Activated CD8-positive, alpha-beta memory T cell treated with anti-CD3 and anti-CD28 coated beads for 1 hour (primary cell): ENCODE measurements around the gene FAF1.

ENCODE experiments used
- DNase-seq, 2 donors: peaks; one replicate each; pipeline ENCODE4 v3.0.0-alpha.2; 2020; ENCODE audit warnings: low read depth in 1 of 2; ENCODE audit errors: extremely low read depth in 1 of 2

The FAF1 gene

DNA sequence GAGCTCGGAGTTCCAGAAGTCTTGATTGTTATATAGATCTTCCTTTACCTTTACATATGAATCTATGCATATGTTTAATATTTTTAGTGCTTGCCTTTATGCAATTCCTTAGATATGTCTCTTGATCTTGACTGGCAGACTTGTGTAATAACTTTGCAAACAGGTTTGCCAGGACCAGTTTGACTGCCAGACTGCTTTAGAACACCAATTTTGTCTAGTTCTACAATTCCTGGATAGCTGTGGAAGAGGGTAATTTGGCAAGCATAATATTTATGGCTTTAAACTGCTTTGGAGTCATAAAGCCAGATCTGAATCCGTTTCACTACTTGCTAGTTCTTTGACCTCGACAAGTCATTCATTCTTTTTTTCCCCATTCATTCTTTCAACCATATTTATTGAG is 250.0 kb downstream of the FAF1 start:
- DNase-seq: no peak

GRCh38 chr1:50707824-50708223 is 252.2 kb downstream of the FAF1 start:
- DNase-seq: no peak

DNA sequence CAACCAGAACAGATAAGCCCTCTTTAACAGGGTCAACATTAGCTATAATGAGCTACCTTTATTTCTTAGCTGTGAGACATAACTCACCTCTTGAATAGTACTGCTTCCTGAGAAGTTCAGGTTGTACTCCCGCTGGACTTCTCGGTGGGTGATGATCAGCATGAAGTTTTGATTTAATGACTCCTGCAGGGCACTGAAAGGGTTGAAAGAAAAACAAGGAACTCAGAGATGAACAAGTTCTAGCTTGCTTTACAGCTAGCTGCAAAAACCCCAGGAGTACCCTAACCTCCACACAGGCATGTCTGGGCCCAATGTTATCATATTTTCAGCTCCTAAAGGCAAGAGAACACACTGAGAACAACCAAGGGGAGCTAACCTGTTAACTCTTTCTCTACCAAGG is 254.4 kb downstream of the FAF1 start:
- no peak for DNase-seq

DNA sequence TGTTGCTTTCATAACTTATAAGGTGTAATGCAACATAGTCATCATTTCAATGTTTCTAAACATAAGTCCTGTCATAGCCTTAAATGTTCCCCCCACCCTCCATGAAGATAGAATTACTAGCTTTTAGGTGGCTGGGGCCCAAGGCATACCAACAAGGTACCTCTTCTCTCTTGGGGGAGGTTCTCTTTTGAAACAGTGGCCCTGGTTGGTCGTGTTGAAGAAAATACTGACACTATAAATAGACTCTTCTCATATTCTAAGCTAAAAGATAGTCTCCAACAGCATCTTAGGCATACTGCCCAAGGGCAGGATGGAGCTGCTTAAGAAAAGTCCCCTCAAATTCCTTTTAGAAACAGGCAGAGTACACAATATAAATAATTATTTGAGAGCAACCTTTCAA is 255.0 kb downstream of the FAF1 start:
- no peak for DNase-seq

- DNase-seq: no peak
These were observed 255.9 kb downstream of the FAF1 start for GRCh38 chr1:50704126-50704525.

- DNase-seq: no peak
These were observed 256.8 kb downstream of the FAF1 start for GRCh38 chr1:50703240-50703639.

- DNase-seq: no peak
These were observed 257.7 kb downstream of the FAF1 start for GRCh38 chr1:50702395-50702794.

DNA sequence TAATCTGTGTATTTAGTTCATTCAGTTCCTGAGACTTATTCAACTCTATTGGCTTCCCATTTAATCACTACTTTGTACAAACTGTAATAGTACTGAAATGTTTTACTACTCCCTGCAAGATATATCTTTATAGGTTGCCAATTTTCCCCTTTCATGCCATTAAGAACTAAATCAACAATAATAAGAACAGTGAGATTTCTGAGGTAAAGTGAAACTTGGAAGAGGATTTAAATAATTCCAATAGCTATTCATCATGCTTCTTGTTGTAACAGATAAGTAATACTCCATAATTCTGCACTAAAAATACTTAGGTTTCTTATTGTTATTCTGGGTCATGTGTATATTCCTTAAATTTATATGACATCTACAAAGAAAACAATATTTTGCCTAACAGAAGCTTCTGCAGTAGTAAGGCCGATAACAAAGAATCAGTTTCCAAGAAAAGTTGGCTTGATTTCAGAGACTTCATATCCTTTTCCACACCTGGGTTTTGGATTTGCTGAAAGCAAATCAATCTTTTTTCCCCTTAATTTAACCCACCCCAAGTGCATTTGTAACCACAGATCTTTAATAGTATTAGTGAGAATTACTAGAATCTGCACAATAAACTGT is 258.3 kb downstream of the FAF1 start:
- DNase-seq: no peak

DNA sequence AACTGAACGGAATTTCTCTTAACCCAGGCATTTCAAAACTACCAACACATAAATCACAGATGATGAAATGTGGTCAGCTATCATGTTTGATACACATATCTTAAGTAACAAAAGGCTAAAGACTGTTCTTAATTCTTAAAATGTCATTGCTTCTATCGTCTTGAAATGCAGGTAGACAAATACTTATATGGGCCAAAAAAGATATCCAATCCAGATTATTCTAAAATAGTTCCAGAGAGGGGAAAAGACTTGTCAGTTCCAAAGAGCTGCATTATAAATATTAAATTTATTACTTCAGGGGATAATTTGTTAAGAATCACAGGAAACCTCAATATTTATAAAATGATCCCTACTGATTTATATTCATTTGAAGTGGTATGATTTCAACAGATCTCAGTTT is 259.4 kb downstream of the FAF1 start:
- no peak for DNase-seq

GRCh38 chr1:50700214-50700613 is 259.9 kb downstream of the FAF1 start:
- DNase-seq: no peak

GRCh38 chr1:50699795-50700194 is 260.3 kb downstream of the FAF1 start:
- no peak for DNase-seq

DNA sequence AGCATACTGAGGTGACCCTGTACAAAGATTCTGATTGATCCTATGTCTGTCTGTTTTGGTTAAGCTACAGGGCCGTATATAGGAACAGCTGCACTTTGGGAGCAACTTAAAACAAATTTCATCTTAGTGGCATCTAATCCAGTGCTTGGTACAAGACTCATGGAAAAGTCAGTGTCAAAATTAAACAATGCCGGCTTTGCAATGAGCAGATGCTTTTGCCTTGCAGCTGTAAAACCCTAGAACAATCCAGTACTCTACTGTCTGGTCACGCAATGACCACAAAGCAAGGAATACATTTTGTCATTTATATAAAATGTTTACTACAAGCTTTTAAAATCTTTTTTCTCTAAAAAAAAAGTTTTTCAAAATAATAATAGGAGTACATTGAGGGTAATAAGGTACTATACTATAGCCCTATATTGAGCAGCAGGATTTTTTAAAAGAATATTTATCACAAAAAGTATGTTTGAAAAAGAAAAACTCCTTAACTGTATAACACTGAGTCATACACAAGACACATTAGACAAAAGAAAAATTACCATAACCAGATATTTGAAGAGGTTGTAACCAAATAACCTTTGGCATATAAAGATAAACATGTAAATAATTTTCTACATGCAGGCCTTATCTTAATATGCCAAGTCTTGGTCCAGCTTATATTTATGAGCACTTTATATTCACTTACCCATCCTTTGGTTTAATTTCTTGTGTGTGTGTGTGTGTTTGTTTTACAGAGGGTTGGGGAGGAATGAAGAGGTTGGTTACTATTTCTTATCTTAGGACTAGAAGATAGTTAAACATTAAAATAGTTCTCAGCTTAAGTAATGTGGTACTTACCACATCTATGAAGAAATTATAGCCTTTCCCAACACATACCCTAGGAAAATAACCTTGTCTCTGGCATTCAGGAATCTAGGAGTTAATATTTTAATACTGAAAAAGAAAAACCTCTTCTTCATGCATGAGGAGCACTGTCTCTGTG is 262.3 kb downstream of the FAF1 start:
- DNase-seq: no peak

DNA sequence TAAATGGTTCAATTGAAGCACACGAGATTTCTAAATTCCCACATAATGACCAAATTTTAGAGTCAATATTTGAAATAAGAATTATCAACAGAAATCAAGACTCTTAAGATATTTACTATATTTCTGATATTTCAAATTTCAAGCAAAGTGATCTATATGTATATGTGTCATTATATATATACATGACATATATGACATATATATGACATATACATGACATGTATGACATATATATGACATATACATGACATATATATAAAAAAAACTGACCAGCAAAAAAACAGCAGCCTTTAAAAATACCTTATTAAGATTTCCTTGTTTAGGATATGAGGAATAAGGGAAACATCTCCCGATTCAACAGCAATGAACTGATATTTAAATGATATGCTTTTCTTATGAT is 266.2 kb downstream of the FAF1 start:
- no peak for DNase-seq

GRCh38 chr1:50684185-50684584 is 275.9 kb downstream of the FAF1 start:
- no peak for DNase-seq

DNA sequence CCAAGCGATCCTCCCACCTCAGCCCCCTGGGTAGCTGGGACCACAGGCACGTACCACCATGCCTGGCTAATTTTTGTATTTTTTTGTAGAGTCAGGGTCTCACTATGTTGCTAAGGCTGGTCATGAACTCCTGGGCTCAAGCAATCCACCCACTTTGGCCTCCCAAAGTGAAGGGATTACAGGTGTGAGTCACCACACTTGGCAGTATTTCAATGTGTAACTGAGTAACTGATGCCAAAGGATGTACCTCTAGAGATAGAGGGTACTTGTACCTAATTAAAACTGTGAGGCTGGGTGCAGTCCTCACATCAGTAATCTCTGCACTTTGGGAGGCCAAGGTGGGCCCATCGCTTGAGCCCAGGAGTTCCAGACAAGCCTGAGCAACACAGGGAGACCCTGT is 278.1 kb downstream of the FAF1 start:
- DNase-seq: no peak

GRCh38 chr1:50667710-50668356 is 292.2 kb downstream of the FAF1 start:
- no peak for DNase-seq

GRCh38 chr1:50667272-50667671 is 292.8 kb downstream of the FAF1 start:
- DNase-seq: no peak

DNA sequence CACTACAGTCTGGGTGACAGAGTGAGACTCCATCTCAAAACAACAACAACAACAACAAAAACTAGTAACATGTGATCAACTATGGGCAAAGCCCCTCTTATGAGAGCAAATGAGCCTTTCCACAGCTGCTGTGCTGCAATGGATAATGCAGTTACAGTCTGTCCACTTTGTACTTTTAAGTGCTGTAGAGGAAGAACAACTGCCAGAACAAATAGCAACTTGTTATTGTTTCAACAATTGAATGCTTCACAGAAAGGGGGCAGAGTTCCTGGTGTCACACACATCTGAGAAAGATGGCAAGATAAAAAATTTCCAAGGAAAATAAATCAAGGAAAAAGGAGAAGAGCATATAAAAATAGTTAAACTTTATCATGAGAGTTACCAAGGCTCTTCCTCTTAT is 293.2 kb downstream of the FAF1 start:
- no peak for DNase-seq

DNA sequence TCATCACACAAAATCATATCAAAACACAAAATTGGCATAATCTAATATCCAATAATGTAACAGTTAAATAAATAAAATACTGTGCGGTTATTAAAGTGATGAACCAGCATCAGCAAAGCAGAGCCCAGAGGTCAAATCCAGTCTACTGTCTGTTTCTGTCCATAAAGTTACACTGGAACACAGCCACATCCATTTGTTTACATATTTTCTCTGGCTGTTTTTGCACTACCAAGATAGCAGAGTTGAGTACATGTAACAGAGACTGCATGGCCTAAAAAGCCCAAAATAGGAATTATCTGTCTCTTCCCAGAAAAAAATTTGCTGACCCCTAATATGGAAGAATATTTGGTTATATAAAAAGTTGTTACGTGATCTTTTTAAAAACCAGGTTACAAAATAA is 294.7 kb downstream of the FAF1 start:
- DNase-seq: no peak

DNA sequence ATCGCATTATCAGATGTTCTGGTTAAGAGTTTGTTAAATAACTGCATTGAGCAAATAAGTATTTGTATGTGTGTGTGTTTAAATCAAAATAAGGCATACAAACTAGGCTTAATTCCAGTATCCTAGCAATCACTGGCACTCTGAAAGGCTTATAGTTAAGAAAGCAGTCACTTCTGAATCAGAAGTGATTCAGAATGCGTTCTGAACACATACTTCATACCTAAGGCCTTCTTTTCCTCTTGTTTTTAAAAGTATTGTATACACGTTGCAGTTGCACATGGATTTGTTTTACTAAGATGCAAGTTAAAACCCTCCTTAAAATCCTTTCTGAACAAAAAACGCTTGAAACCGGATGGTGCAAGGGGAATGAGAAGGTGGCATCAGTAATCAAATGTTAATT is 298.4 kb downstream of the FAF1 start:
- DNase-seq: no peak

GRCh38 chr1:50659107-50659662 is 300.9 kb downstream of the FAF1 start:
- no peak for DNase-seq
